ENCODE data around the gene CLEC2L.

The CLEC2L gene

GRCh38 chr7:139574618-139575337 is 51.3 kb downstream of the CLEC2L start:
- DNase-seq: no peak
- H3K4me1 Mint-ChIP-seq: no peaks in the 10 kb centered on the region
- H3K27ac Mint-ChIP-seq: peak overlapping the region; percentile 30 to 36
- H3K4me3 Mint-ChIP-seq: no peak overlapping the region
- no peaks in the 10 kb centered on the region for H3K27me3 Mint-ChIP-seq
- no peak for ATAC-seq
- H3K9me3 Mint-ChIP-seq: no peaks in the 10 kb centered on the region

- Mint-ChIP-seq H3K27me3 (no peaks in the 10 kb centered on the region), H3K4me3 (no peak overlapping the region), H3K4me1 (no peaks in the 10 kb centered on the region), H3K9me3 (no peaks in the 10 kb centered on the region), H3K27ac (no peak overlapping the region)
- no peak for ATAC-seq
- no peak for DNase-seq
Measured at GRCh38 chr7:139575338-139575680, 51.8 kb downstream of the CLEC2L start.

GRCh38 chr7:139576179-139576973 is 52.9 kb downstream of the CLEC2L start:
- Mint-ChIP-seq H3K27me3 (no peaks in the 10 kb centered on the region), H3K9me3 (no peaks in the 10 kb centered on the region), H3K4me1 (no peaks in the 10 kb centered on the region), H3K27ac (no peak overlapping the region), H3K4me3 (no peak overlapping the region)
- no peak for ATAC-seq
- no peak for DNase-seq

- H3K27me3 Mint-ChIP-seq: no peaks in the 10 kb centered on the region
- ATAC-seq: no peak
- no peaks in the 10 kb centered on the region for H3K9me3 Mint-ChIP-seq
Measured at GRCh38 chr7:139580435-139580834, 57.0 kb downstream of the CLEC2L start.

GRCh38 chr7:139582130-139582650 is 58.7 kb downstream of the CLEC2L start:
- Mint-ChIP-seq H3K4me1 (peaks cover 27% of the 10 kb centered on the region), H3K9me3 (no peaks in the 10 kb centered on the region), H3K27ac (no peak overlapping the region), H3K4me3 (peak overlapping the region in 1 of 2 donors; percentile 15), H3K27me3 (no peaks in the 10 kb centered on the region)
- DNase-seq (no peak), ATAC-seq (no peak)

More at GRCh38 chr7:139580435-139580834, 57.0 kb downstream of the CLEC2L start:
- H3K4me3 Mint-ChIP-seq: no peak overlapping the region
- H3K4me1 Mint-ChIP-seq: peaks cover 27% of the 10 kb centered on the region
- DNase-seq: no peak
- no peak overlapping the region for H3K27ac Mint-ChIP-seq

GRCh38 chr7:139582671-139583155 is 59.2 kb downstream of the CLEC2L start:
- Mint-ChIP-seq H3K4me3 (no peak overlapping the region), H3K4me1 (peaks cover 27% of the 10 kb centered on the region), H3K27ac (no peak overlapping the region), H3K27me3 (no peaks in the 10 kb centered on the region), H3K9me3 (no peaks in the 10 kb centered on the region)
- DNase-seq (no peak), ATAC-seq (peak; percentile 48)

GRCh38 chr7:139583826-139584553 is 60.5 kb downstream of the CLEC2L start:
- peak; percentile 18 for ATAC-seq
- peaks cover 35% of the 10 kb centered on the region for H3K4me1 Mint-ChIP-seq
- peak overlapping the region in 1 of 2 donors; percentile 51 for H3K27ac Mint-ChIP-seq
- H3K9me3 Mint-ChIP-seq: no peaks in the 10 kb centered on the region
- no peaks in the 10 kb centered on the region for H3K27me3 Mint-ChIP-seq
- no peak for DNase-seq
- H3K4me3 Mint-ChIP-seq: no peak overlapping the region

- H3K9me3 Mint-ChIP-seq: no peaks in the 10 kb centered on the region
- no peak overlapping the region for H3K4me3 Mint-ChIP-seq
- H3K27ac Mint-ChIP-seq: no peak overlapping the region
- H3K27me3 Mint-ChIP-seq: no peaks in the 10 kb centered on the region
- ATAC-seq: no peak
- DNase-seq: no peak
- peaks cover 35% of the 10 kb centered on the region for H3K4me1 Mint-ChIP-seq
Measured at GRCh38 chr7:139585042-139585441, 61.6 kb downstream of the CLEC2L start.

GRCh38 chr7:139586286-139586685 is 62.8 kb downstream of the CLEC2L start:
- H3K27ac Mint-ChIP-seq: no peak overlapping the region
- ATAC-seq (no peak), DNase-seq (no peak)
- H3K4me1 Mint-ChIP-seq: peaks cover 35% of the 10 kb centered on the region
- H3K27me3 Mint-ChIP-seq: no peaks in the 10 kb centered on the region
- no peak overlapping the region for H3K4me3 Mint-ChIP-seq
- H3K9me3 Mint-ChIP-seq: no peaks in the 10 kb centered on the region

- Mint-ChIP-seq H3K9me3 (no peaks in the 10 kb centered on the region), H3K27ac (no peak overlapping the region), H3K4me1 (peaks cover 30% of the 10 kb centered on the region), H3K4me3 (no peak overlapping the region), H3K27me3 (no peaks in the 10 kb centered on the region)
- ATAC-seq (no peak), DNase-seq (no peak)
Measured at GRCh38 chr7:139587535-139587934, 64.0 kb downstream of the CLEC2L start.

- DNase-seq: no peak
Measured at GRCh38 chr7:139588632-139589031, 65.1 kb downstream of the CLEC2L start.

GRCh38 chr7:139589474-139589873 is 66.0 kb downstream of the CLEC2L start:
- Mint-ChIP-seq H3K4me3 (no peak overlapping the region), H3K27me3 (no peaks in the 10 kb centered on the region), H3K27ac (no peak overlapping the region), H3K9me3 (no peaks in the 10 kb centered on the region), H3K4me1 (peaks cover 10% of the 10 kb centered on the region)
- DNase-seq (no peak), ATAC-seq (no peak)

More at GRCh38 chr7:139588632-139589031, 65.1 kb downstream of the CLEC2L start:
- Mint-ChIP-seq H3K4me3 (no peak overlapping the region), H3K9me3 (no peaks in the 10 kb centered on the region), H3K4me1 (peaks cover 19% of the 10 kb centered on the region), H3K27me3 (no peaks in the 10 kb centered on the region), H3K27ac (no peak overlapping the region)
- ATAC-seq: no peak

- peaks cover 8% of the 10 kb centered on the region for H3K4me1 Mint-ChIP-seq
- no peak overlapping the region for H3K27ac Mint-ChIP-seq
- no peak overlapping the region for H3K4me3 Mint-ChIP-seq
- no peaks in the 10 kb centered on the region for H3K27me3 Mint-ChIP-seq
- DNase-seq: no peak
- no peak for ATAC-seq
- no peaks in the 10 kb centered on the region for H3K9me3 Mint-ChIP-seq
Measured at GRCh38 chr7:139591550-139592195, 68.2 kb downstream of the CLEC2L start.

- ATAC-seq (no peak), DNase-seq (no peak)
- H3K27me3 Mint-ChIP-seq: no peaks in the 10 kb centered on the region
- H3K4me1 Mint-ChIP-seq: peaks cover 8% of the 10 kb centered on the region
- H3K9me3 Mint-ChIP-seq: no peaks in the 10 kb centered on the region
- H3K4me3 Mint-ChIP-seq: no peak overlapping the region
- H3K27ac Mint-ChIP-seq: no peak overlapping the region
Measured at GRCh38 chr7:139592801-139593461, 69.4 kb downstream of the CLEC2L start.

GRCh38 chr7:139594090-139594489 is 70.6 kb downstream of the CLEC2L start:
- Mint-ChIP-seq H3K27ac (no peak overlapping the region), H3K9me3 (no peaks in the 10 kb centered on the region), H3K4me1 (no peaks in the 10 kb centered on the region), H3K27me3 (no peaks in the 10 kb centered on the region), H3K4me3 (no peak overlapping the region)
- no peak for DNase-seq
- ATAC-seq: no peak

Measured in stimulated activated naive CD8-positive, alpha-beta T cell treated with anti-CD3 and anti-CD28 coated beads, Interleukin-15, amount 100 ng/mL, for 72 hours (primary cell).